Sigmoid colon (tissue), 7 donors: ENCODE data around the gene PPCDC. TPM values are rescaled to one million over a fixed set of nuclear protein-coding genes. Genes with fewer than 3 reads are reported as not detected.

Experiments
- DNase-seq: peaks from one replicate; pipeline ENCODE4 v3.0.0-alpha.2; 2019
- H3K27ac ChIP-seq, 4 donors: fragments of 200-600 bp; sonication (generic); one replicate each; pipeline ENCODE4 v1.5.1; 2016 to 2019; ENCODE audit warnings: mild to moderate bottlenecking in 1 of 4
- H3K27me3 ChIP-seq, 3 donors: fragments of 200-600 bp; sonication (generic); one replicate each; pipeline ENCODE4 v1.5.1; 2019; ENCODE audit warnings: mild to moderate bottlenecking in 1 of 3
- H3K36me3 ChIP-seq, 4 donors: fragments of 200-600 bp; sonication (generic); one replicate each; pipeline ENCODE4 v1.5.1; 2016 to 2019
- H3K4me1 ChIP-seq, 4 donors: fragments of 200-600 bp; sonication (generic); one replicate each; pipeline ENCODE4 v1.5.1; 2017 to 2019
- H3K4me3 ChIP-seq, 4 donors: fragments of 200-600 bp; sonication (generic); one replicate each; pipeline ENCODE4 v1.5.1; 2017 to 2019; ENCODE audit warnings: mild to moderate bottlenecking in 2 of 4, moderate library complexity in 1 of 4
- H3K9me3 ChIP-seq, 4 donors: fragments of 200-600 bp in 3 of 4; sonication (generic) in 3 of 4; one replicate each; pipeline versions ENCODE4 v1.5.1 to v1.6.1; 2013 to 2019
- EP300 ChIP-seq, 4 donors: sonication (generic); formaldehyde crosslinking; IDR thresholded peaks; one replicate each; pipeline ENCODE4 v1.6.1; 2017; ENCODE audit warnings: antibody characterized with exemption in 4 of 4
- POLR2A ChIP-seq, 2 donors: fragments of 450-650 bp; IDR thresholded peaks; one replicate each; pipeline ENCODE4 v1.6.1; 2016; ENCODE audit warnings: antibody characterized with exemption in 2 of 2, mild to moderate bottlenecking in 2 of 2, moderate library complexity in 2 of 2
- POLR2AphosphoS5 ChIP-seq, 4 donors: sonication (generic); formaldehyde crosslinking; IDR thresholded peaks; one replicate each; pipeline ENCODE4 v1.6.1; 2017; ENCODE audit warnings: antibody characterized with exemption in 4 of 4
- WGBS, 2 donors: extraction: QIAGEN DNeasy Blood & Tissue Kit; methylation state at CpG; one replicate each; pipeline ENCODE4 v1.1.7; 2013; 5-methylcytosine and 5-hydroxymethylcytosine counted together
- intact Hi-C: fragments of 100-400 bp; cut with DNase I; formaldehyde crosslinking; loops from one replicate; pipeline ENCODE4 v1.15.1; 2023
- polyA plus RNA-seq, 3 donors: library from polyadenylated mRNA; stranded (reverse); fragments of 200-250 nt; gene quantifications; one replicate each; pipeline ENCODE4 v1.2.3, GENCODE V29; 2013
- total RNA-seq, 4 donors: library from RNA; depleted of rRNA; stranded (reverse); fragments of >200 nt; gene quantifications; one replicate each; pipeline ENCODE4 v1.1.0, GENCODE V29; 2016
- TF ChIP-seq, protein P1 (sequence below), 4 experiments: fragments of 450-650 bp in 3 of 4; fragments of 200-600 bp in 1 of 4; IDR thresholded peaks; one replicate each; pipeline ENCODE4 v1.5.1; 2016 to 2019; ENCODE audit warnings: antibody characterized with exemption in 4 of 4, mild to moderate bottlenecking in 3 of 4, moderate library complexity in 2 of 4
- donor health status: healthy with polysubstance abuse.
- donor health status: Bipolar disorder and iron deficiency.
- donor health status: healthy.

Gene PPCDC
- total and polyA plus RNA-seq, 7 donors: 7.9 to 37.0 (median 16.2) TPM

- no peak for DNase-seq
- 93 to 95% methylated on average over 4 of the region's 4 CpGs for WGBS, 2 donors
- Histone ChIP-seq H3K27me3 (no peaks in the 10 kb centered on the region), H3K4me3 (no peak overlapping the region), H3K36me3 (no peaks in the 10 kb centered on the region), H3K9me3 (no peaks in the 10 kb centered on the region), H3K27ac (no peak overlapping the region), H3K4me1 (no peaks in the 10 kb centered on the region)
- intact Hi-C loops: no loop called here
- TF ChIP-seq POLR2AphosphoS5 (IDR thresholded peaks at IDR 0.05): no peak
- no peak for TF ChIP-seq EP300 (IDR thresholded peaks at IDR 0.05)
- no peak for TF ChIP-seq POLR2A (IDR thresholded peaks at IDR 0.05)
- TF ChIP-seq, protein P1, sequence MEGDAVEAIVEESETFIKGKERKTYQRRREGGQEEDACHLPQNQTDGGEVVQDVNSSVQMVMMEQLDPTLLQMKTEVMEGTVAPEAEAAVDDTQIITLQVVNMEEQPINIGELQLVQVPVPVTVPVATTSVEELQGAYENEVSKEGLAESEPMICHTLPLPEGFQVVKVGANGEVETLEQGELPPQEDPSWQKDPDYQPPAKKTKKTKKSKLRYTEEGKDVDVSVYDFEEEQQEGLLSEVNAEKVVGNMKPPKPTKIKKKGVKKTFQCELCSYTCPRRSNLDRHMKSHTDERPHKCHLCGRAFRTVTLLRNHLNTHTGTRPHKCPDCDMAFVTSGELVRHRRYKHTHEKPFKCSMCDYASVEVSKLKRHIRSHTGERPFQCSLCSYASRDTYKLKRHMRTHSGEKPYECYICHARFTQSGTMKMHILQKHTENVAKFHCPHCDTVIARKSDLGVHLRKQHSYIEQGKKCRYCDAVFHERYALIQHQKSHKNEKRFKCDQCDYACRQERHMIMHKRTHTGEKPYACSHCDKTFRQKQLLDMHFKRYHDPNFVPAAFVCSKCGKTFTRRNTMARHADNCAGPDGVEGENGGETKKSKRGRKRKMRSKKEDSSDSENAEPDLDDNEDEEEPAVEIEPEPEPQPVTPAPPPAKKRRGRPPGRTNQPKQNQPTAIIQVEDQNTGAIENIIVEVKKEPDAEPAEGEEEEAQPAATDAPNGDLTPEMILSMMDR (IDR thresholded peaks at IDR 0.05): no peak
Measured at GRCh38 chr15:75058127-75058905, 34.9 kb downstream of the PPCDC start.

DNA sequence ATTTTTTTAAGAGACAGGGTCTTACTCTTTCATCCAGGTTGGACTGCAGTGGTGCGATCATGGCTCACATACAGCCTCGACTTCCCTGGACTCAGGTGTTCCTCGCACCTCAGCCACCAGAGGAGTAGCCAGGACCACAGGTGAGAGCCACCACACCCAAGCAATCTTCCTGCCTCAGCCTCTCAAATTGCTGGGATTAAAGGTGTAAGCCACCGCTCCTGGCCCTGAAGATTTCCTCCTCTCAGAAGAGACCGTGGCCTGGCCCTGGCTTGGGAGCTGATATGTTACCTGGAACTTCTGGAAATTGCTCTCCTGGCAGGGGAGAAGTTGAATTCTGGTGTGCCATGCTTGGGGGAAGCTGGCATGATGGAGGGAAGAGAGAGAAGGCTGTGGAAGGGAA lies 36.2 kb downstream of the PPCDC start:
- DNase-seq: no peak
- intact Hi-C loops: no loop called here
- Histone ChIP-seq H3K36me3 (no peaks in the 10 kb centered on the region), H3K27ac (no peak overlapping the region), H3K9me3 (no peaks in the 10 kb centered on the region), H3K27me3 (no peaks in the 10 kb centered on the region), H3K4me3 (no peak overlapping the region), H3K4me1 (peaks cover 0 to 4% (median 0%) of the 10 kb centered on the region in 4 donors)
- no peak for TF ChIP-seq POLR2A (IDR thresholded peaks at IDR 0.05)
- no peak for TF ChIP-seq POLR2AphosphoS5 (IDR thresholded peaks at IDR 0.05)
- TF ChIP-seq EP300 (IDR thresholded peaks at IDR 0.05): no peak
- TF ChIP-seq, protein P1 (IDR thresholded peaks at IDR 0.05): no peak
- 88 to 96% methylated on average over 5 of the region's 5 CpGs for WGBS, 2 donors

DNA sequence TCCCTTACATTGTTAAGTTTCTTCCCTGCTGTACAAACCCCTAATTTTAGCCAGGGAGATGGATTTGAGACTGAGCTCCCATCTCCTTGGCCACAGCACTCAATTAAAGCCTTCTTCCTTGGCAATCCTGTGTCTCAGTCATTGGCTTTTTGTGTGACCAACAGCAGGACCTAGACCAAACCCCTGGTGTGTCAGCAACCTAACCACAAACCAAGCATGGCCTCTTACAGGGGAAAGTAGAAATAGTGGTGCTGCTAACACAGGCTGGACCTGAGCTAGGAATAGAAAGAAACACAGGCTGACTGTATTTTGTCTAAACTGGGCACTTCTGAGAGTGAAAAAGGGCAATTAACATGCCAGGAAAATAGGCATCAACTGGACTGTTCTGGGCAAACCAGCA lies 37.9 kb downstream of the PPCDC start:
- peaks cover 0 to under 1% (median 0%) of the 10 kb centered on the region in 4 donors for H3K9me3 ChIP-seq
- H3K27me3 ChIP-seq: no peaks in the 10 kb centered on the region
- no peaks in the 10 kb centered on the region for H3K36me3 ChIP-seq
- H3K27ac ChIP-seq: no peak overlapping the region
- no peak for DNase-seq
- intact Hi-C loops: no loop called here
- H3K4me3 ChIP-seq: no peak overlapping the region
- TF ChIP-seq, protein P1 (IDR thresholded peaks at IDR 0.05): no peak
- TF ChIP-seq EP300 (IDR thresholded peaks at IDR 0.05) (no peak), POLR2AphosphoS5 (IDR thresholded peaks at IDR 0.05) (no peak), POLR2A (IDR thresholded peaks at IDR 0.05) (no peak)
- H3K4me1 ChIP-seq: peaks cover 0 to 9% (median 0%) of the 10 kb centered on the region in 4 donors

DNA sequence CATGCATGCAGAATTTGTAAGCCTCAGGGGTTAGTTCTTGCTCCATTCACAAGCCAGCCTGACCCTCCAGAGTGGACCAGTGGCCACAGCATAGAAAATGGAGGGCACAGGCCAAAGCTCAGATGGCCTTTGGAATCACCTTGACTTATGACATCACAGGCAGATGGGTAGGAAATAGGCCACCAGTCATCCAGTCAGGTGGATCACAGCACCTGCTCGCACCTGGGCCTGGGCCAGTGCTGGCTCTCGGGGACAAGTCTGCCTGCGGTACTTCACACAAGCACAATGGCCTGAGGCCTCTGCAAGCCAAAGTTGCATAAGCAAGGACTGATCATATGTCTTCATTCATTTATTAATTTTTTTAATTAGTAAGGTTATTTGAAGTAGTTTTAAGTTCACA lies 39.3 kb downstream of the PPCDC start:
- Histone ChIP-seq H3K27me3 (no peaks in the 10 kb centered on the region), H3K4me3 (no peak overlapping the region), H3K4me1 (peaks cover 0 to 9% (median 0%) of the 10 kb centered on the region in 4 donors), H3K36me3 (no peaks in the 10 kb centered on the region), H3K27ac (no peak overlapping the region), H3K9me3 (peaks cover 0 to 4% (median 2%) of the 10 kb centered on the region in 4 donors)
- TF ChIP-seq EP300 (IDR thresholded peaks at IDR 0.05): no peak
- TF ChIP-seq POLR2A (IDR thresholded peaks at IDR 0.05): no peak
- TF ChIP-seq POLR2AphosphoS5 (IDR thresholded peaks at IDR 0.05): no peak
- TF ChIP-seq, protein P1 (IDR thresholded peaks at IDR 0.05): no peak
- intact Hi-C loops: no loop called here
- DNase-seq: no peak
- WGBS, 2 donors: 65 to 66% methylated on average over 3 of the region's 3 CpGs
